Measurements from ENCODE around the gene PPIL6.

The PPIL6 gene

GRCh38 chr6:109421184-109421583 is 19.2 kb downstream of the PPIL6 start:
- TF ChIP-seq EZH2phosphoT487 (IDR thresholded peaks at IDR 0.05; ENCODE audit: low read depth) (no peak), CTCF (IDR thresholded peaks at IDR 0.05; ENCODE audit: low read depth, low read length) (no peak)
- H2AFZ ChIP-seq (ENCODE audit: low read depth, low read length) = no peak overlapping the region
- no peak overlapping the region for H3K4me3 ChIP-seq (ENCODE audit: low read length)
- H4K20me1 ChIP-seq (ENCODE audit: insufficient read depth, low read length) = no peaks in the 10 kb centered on the region
- H3K27ac ChIP-seq (ENCODE audit: low read length) = no peak overlapping the region
- H3K9ac ChIP-seq (ENCODE audit: low read length) = no peak overlapping the region
- no peaks in the 10 kb centered on the region; the same call in 1 of the 2 replicates for H3K27me3 ChIP-seq (ENCODE audit: low read depth, low read length)
- no peak overlapping the region for H3K4me2 ChIP-seq (ENCODE audit: low read length)
- no peaks in the 10 kb centered on the region for H3K36me3 ChIP-seq (replicated peaks; ENCODE audit: low read depth, low read length)
- H3K4me1 ChIP-seq (ENCODE audit: low read length) = no peaks in the 10 kb centered on the region
- no peaks in the 10 kb centered on the region for H3K79me2 ChIP-seq (ENCODE audit: low read length)
- H3K9me3 ChIP-seq (ENCODE audit: insufficient read depth, low read length) = no peaks in the 10 kb centered on the region

GRCh38 chr6:109420751-109421150 is 19.7 kb downstream of the PPIL6 start:
- TF ChIP-seq EZH2phosphoT487 (IDR thresholded peaks at IDR 0.05; ENCODE audit: low read depth) (no peak), CTCF (IDR thresholded peaks at IDR 0.05; ENCODE audit: low read depth, low read length) (no peak)
- Histone ChIP-seq H3K9ac (ENCODE audit: low read length) (no peak overlapping the region), H4K20me1 (ENCODE audit: insufficient read depth, low read length) (no peaks in the 10 kb centered on the region), H2AFZ (ENCODE audit: low read depth, low read length) (no peak overlapping the region), H3K4me3 (ENCODE audit: low read length) (no peak overlapping the region), H3K27ac (ENCODE audit: low read length) (no peak overlapping the region), H3K4me1 (ENCODE audit: low read length) (no peaks in the 10 kb centered on the region), H3K27me3 (ENCODE audit: low read depth, low read length) (no peaks in the 10 kb centered on the region; the same call in 1 of the 2 replicates), H3K36me3 (replicated peaks; ENCODE audit: low read depth, low read length) (no peaks in the 10 kb centered on the region), H3K9me3 (ENCODE audit: insufficient read depth, low read length) (no peaks in the 10 kb centered on the region), H3K79me2 (ENCODE audit: low read length) (no peaks in the 10 kb centered on the region), H3K4me2 (ENCODE audit: low read length) (no peak overlapping the region)

- Histone ChIP-seq H3K4me3 (ENCODE audit: low read length) (no peak overlapping the region), H3K27me3 (ENCODE audit: low read depth, low read length) (no peaks in the 10 kb centered on the region; the same call in 1 of the 2 replicates), H4K20me1 (ENCODE audit: insufficient read depth, low read length) (no peaks in the 10 kb centered on the region), H3K36me3 (replicated peaks; ENCODE audit: low read depth, low read length) (no peaks in the 10 kb centered on the region), H3K9ac (ENCODE audit: low read length) (no peak overlapping the region), H3K4me1 (ENCODE audit: low read length) (no peaks in the 10 kb centered on the region), H3K27ac (ENCODE audit: low read length) (no peak overlapping the region), H2AFZ (ENCODE audit: low read depth, low read length) (no peak overlapping the region), H3K4me2 (ENCODE audit: low read length) (no peak overlapping the region), H3K79me2 (ENCODE audit: low read length) (no peaks in the 10 kb centered on the region), H3K9me3 (ENCODE audit: insufficient read depth, low read length) (no peaks in the 10 kb centered on the region)
- TF ChIP-seq EZH2phosphoT487 (IDR thresholded peaks at IDR 0.05; ENCODE audit: low read depth) (no peak), CTCF (IDR thresholded peaks at IDR 0.05; ENCODE audit: low read depth, low read length) (no peak)
These were observed 22.8 kb downstream of the PPIL6 start for GRCh38 chr6:109417646-109418045.

- Histone ChIP-seq H4K20me1 (ENCODE audit: insufficient read depth, low read length) (no peaks in the 10 kb centered on the region), H3K36me3 (replicated peaks; ENCODE audit: low read depth, low read length) (no peaks in the 10 kb centered on the region), H3K4me1 (ENCODE audit: low read length) (no peaks in the 10 kb centered on the region), H3K27me3 (ENCODE audit: low read depth, low read length) (no peaks in the 10 kb centered on the region; the same call in 1 of the 2 replicates), H3K79me2 (ENCODE audit: low read length) (no peaks in the 10 kb centered on the region), H3K9ac (ENCODE audit: low read length) (no peak overlapping the region), H3K4me2 (ENCODE audit: low read length) (no peak overlapping the region), H3K27ac (ENCODE audit: low read length) (no peak overlapping the region), H3K4me3 (ENCODE audit: low read length) (no peak overlapping the region), H3K9me3 (ENCODE audit: insufficient read depth, low read length) (no peaks in the 10 kb centered on the region), H2AFZ (ENCODE audit: low read depth, low read length) (no peak overlapping the region)
- TF ChIP-seq EZH2phosphoT487 (IDR thresholded peaks at IDR 0.05; ENCODE audit: low read depth) = no peak
- TF ChIP-seq CTCF (IDR thresholded peaks at IDR 0.05; ENCODE audit: low read depth, low read length) = no peak
These were observed 29.4 kb downstream of the PPIL6 start for GRCh38 chr6:109411034-109411433.

All from OCI-LY3 (cell line).